Stimulated activated CD4-positive, alpha-beta T cell treated with anti-CD3 and anti-CD28 coated beads, Interleukin-12 subunit alpha, Interleukin-12 subunit beta, amount 100 ng/mL, for 48 hours (primary cell): Measurements from ENCODE around the gene MYO18A.

Source experiments
- DNase-seq, 3 donors: peaks; one replicate each; pipeline ENCODE4 v3.0.0-alpha.2; 2020; ENCODE audit warnings: low read depth in 2 of 3, low spot score in 1 of 3

MYO18A gene

GRCh38 chr17:29084541-29085146, 95.6 kb downstream of the MYO18A start:
- DNase-seq, result no peak

DNA sequence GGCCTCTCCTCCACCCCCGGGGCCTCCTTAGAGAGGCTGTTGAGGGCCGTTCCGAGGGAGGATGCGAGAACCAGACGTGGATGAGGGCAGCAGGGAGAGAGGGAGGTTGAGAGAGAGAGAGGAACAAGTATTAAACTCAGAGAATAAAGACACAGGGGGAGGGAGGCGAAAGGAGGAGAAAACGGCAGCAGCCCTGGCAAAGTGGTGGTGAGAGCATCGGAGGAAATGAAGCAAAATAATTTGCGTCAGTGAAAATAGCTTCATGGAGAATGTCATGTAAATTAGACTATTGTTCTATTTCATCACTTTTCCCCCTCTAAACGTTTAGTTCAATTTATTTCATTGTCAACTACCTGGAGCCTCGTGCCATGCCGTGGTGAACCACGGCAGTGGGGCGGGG, 99.2 kb downstream of the MYO18A start:
- DNase-seq, result no peak

- DNase-seq, result no peak
Observed at GRCh38 chr17:29080323-29080722, 99.9 kb downstream of the MYO18A start.

- DNase-seq, result no peak
Observed at GRCh38 chr17:29079887-29080286, 100.3 kb downstream of the MYO18A start.

DNA sequence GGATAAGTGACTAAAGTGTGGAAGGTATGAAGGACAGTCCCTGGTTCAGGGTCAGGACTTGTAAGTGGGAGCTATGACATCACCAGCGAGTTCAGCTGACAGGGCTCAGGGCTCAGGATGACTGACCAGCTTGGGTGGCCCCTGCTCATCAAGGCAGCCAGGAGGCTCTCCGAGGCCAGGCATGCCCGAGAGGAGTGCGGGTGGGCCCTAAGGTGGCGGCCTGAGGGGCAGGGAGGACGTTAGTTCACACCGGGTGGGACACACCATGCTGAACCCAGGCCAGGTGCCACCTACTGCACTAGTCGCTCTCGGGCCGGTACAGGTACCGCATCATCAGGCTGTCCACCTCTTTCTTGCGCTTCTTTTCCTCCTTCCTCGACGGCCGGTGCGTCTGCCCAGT, 100.8 kb downstream of the MYO18A start:
- no peak for DNase-seq

DNA sequence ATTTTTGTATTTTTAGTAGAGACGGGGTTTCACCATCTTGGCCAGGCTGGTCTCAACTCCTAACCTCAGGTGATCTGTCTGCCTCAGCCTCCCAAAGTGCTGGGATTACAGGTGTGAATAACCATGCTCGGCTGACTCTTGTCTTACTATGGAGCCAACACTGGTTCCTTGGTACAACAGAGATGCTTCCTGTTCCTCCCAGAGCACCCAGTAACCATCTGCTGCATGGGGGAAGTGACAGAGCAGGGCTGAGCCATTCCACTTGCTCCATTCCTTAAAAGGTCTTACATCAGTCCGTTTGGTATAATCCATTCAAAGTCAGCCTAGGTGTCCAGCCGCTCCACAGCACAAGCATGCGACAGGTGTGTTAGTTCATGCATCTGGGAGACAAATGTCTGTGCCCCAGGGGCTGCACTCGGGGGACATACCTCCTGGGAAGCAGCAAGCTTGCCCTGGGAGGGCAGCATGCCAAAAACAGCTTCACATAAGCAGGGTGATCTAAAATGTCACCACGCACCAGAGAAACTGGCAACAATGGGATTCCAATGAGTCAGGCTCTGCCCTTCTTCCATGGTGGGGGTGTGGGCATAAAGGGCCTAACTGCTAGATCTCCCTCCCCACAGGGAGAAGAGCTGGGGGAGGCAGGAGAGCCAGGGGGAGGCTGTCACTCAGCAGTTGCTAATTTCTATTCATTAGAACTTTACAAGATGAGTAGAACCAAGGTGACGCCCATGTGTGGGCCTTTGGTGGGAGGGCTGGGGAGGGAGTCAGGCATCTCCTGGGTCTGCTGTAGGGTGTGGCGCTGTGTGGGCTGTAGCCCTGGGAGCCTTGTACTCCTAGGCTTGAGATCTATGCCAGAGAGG, 101.8 kb downstream of the MYO18A start:
- no peak for DNase-seq

GRCh38 chr17:29077320-29077719, 102.9 kb downstream of the MYO18A start:
- no peak for DNase-seq

GRCh38 chr17:29076722-29077121, 103.5 kb downstream of the MYO18A start:
- no peak for DNase-seq

- DNase-seq, result no peak
Observed at GRCh38 chr17:29076087-29076486, 104.1 kb downstream of the MYO18A start.

- no peak for DNase-seq
Observed at GRCh38 chr17:29074488-29074887, 105.7 kb downstream of the MYO18A start.

GRCh38 chr17:29073520-29073919, 106.7 kb downstream of the MYO18A start:
- no peak for DNase-seq

- no peak for DNase-seq
Observed at GRCh38 chr17:29073045-29073444, 107.2 kb downstream of the MYO18A start.

DNA sequence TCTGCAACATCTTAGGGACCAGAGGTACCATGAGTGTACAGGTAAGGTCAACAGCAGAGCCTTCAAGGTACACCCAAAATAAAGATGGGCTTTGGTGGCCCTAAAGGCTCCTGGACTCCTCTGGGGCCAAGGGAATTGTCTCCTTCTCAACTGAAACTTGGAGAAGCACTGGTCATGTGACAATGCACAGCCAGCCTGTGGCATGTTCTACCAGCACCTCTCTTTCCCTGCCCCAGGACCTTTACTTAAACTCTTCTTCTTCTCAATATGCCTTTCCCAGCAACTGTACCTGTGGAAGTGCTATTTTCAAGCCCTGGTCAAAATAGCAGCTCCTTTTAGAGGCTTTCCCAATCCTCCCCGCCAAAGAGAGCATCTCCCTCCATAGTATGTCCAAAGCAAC, 108.9 kb downstream of the MYO18A start:
- no peak for DNase-seq

- no peak for DNase-seq
Observed at GRCh38 chr17:29070781-29071180, 109.4 kb downstream of the MYO18A start.

GRCh38 chr17:29070308-29070707, 109.9 kb downstream of the MYO18A start:
- DNase-seq, result no peak

DNA sequence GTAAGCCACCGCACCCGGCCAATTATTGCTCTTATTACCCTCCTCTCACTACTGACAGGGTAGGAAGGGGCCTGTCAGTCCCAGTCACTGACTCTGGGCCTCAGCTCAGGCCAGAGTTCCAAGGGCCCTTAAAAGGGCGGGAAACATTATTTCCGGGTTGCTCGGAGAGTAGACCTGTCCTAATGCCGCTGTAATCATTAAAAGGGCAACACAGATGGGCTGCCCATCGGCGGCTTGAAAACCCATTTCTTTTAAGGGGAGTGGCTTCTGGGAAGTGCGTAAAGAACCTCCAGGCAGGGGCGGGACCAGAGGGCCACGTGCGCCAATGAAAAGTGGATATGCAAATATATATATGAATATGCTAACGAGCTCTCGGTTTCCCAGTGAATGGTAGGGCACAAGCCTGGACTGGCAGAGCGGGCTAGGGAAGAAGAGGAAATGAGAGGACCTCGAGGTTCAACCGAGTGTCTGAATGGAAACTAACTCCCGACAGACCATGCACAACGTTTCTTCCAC, 110.6 kb downstream of the MYO18A start:
- DNase-seq, result no peak

DNA sequence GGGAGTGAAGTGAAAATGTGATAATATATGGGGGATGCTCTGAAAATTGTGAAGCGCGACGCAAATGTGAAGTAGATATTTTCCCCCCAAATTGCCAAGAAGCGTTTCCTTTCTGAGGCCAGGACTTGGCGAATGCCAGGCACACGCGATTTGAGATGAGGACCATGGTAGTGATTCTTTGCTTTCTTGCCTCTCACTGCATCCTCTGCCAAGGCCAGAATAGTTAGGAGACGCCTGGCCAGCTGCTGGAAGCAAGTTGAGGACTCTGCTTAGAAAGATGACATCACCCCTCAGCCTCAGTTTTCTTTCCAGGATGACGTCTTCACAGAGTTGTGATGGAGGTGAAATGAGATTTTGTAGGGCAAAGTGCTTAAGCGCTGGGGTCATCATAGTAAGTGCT, 111.4 kb downstream of the MYO18A start:
- DNase-seq, result no peak

GRCh38 chr17:29066606-29067005, 113.6 kb downstream of the MYO18A start:
- no peak for DNase-seq

DNA sequence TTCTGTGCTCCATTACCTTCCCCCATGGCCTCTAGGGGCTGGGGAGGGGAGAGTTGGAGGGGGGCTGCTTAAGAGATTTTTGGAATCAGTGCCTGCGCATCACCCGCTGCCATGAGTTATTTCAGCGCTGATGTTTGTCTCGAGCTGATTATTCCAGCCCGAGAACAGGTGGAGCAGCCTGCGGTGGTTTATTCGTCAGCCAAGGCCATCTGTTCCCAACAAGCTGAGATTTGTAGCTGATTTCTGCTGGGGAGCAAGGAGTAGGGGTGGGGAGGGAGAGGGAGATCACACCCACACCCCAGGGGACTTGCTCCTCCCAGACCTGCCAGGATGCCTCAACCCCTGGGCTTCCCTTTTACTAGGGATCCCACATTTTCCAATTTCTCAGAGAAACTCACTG, 114.2 kb downstream of the MYO18A start:
- no peak for DNase-seq

- DNase-seq, result no peak
Observed at GRCh38 chr17:29063992-29064391, 116.2 kb downstream of the MYO18A start.

GRCh38 chr17:29062215-29062614, 118.0 kb downstream of the MYO18A start:
- no peak for DNase-seq

GRCh38 chr17:29061036-29061435, 119.2 kb downstream of the MYO18A start:
- no peak for DNase-seq

GRCh38 chr17:29060475-29060874, 119.7 kb downstream of the MYO18A start:
- no peak for DNase-seq
